Ovary (tissue), 3 donors: ENCODE measurements around the gene ETNK2.

Experiments
- CTCF ChIP-seq, 3 donors: fragments of 450-650 bp in 2 of 3; fragments of 200-600 bp in 1 of 3; IDR thresholded peaks; one replicate each; pipeline versions ENCODE4 v1.5.1 to v1.8.0; 2016 to 2022; ENCODE audit warnings: antibody characterized with exemption in 3 of 3, mild to moderate bottlenecking in 1 of 3
- POLR2A ChIP-seq: fragments of 450-650 bp; IDR thresholded peaks from one replicate; pipeline ENCODE4 v1.6.1; 2017; ENCODE audit warnings: antibody characterized with exemption, mild to moderate bottlenecking, moderate library complexity
- donor health status: DM: no; HTN: no; CAD: no.

- no peak for TF ChIP-seq CTCF (IDR thresholded peaks at IDR 0.05)
- TF ChIP-seq POLR2A = no peak
Measured at GRCh38 chr1:204188959-204189639, 37.3 kb upstream of the ETNK2 start.
